GM18498 (cell line): Measurements from ENCODE around the gene TMED9.
"Not testable (repeated sequence)": the region's sequence is repeated elsewhere in the genome, so short reads cannot be mapped to it uniquely, and the experiment has no call there.

ENCODE experiments used
- ATAC-seq: cut with Tn5 transposase; IDR thresholded peaks from one replicate; pipeline ENCODE4 v1.9.1; 2021; ENCODE audit warnings: mild to moderate bottlenecking, moderate library complexity; ENCODE audit not compliant: unreplicated experiment

The TMED9 gene

DNA sequence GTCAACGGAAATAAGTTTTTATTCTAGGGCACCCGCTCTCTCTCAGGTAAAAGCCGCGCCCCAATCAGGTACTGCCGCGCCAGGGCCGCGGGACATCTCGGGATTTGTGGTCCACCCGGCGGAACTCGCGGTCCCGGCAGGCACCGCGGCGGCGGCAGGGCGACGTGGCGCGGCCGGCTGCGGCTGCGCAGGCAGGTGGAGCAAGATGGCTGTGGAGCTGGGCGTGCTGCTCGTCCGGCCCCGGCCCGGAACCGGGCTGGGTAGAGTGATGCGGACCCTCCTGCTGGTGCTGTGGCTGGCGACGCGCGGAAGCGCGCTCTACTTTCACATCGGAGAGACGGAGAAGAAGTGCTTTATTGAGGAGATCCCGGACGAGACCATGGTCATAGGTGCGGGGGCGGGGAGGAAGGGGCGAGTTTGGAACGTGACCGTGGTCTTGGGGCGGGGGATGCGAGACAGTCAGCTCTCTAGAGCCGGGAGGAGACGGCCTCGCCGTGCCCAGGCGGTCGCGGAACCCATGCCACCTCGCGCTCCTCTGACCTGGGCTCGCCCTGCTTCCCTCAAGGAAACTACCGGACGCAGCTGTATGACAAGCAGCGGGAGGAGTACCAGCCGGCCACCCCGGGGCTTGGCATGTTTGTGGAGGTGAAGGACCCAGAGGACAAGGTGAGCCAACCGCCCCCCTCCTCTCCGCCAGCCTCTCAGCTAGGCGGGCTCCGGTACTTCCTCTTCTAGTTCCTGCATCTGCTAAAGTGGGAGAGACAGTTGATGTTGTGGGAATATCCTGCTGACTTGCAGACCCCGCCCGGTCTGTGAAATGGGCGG is at the start of gene TMED9:
Gene TMED9, plus strand, starts transcription at position 194 of the 825 bp plus-strand sequence. Its CDS starts 12 bp downstream, at position 206.
- ATAC-seq: peak; percentile 93

GRCh38 chr5:177542816-177543465 is 49.1 kb upstream of the TMED9 start:
- ATAC-seq: no peak

GRCh38 chr5:177545487-177546257 is 46.3 kb upstream of the TMED9 start:
- no peak for ATAC-seq

DNA sequence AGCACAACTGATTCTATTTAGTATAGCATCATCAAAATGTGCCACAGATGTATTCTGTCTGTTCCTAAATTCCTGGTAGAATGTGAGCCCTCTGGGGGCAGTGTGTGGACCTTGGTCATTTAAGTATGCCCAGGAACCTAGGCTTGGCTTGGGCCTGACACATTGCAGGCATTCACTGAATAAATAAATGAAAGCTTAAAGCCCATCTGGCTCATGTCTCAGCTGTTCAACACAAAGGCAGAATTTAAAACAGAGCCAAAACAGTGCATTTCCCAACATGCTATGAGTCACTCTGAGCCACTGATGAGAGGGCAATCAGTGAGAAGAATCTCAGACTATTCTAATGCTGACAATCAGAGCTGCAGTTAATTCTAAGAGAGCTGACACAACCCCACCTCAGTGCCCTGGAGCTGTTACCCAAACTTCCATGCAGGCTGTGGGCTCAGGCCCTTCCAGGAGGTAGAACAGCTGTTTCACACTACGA is 45.7 kb upstream of the TMED9 start:
- no peak for ATAC-seq

GRCh38 chr5:177547736-177548135 is 44.3 kb upstream of the TMED9 start:
- ATAC-seq: no peak

- no peak for ATAC-seq
Measured at GRCh38 chr5:177548495-177548894, 43.5 kb upstream of the TMED9 start.

- no peak for ATAC-seq
Measured at GRCh38 chr5:177550122-177550521, 41.9 kb upstream of the TMED9 start.

- ATAC-seq: no peak
Measured at GRCh38 chr5:177552839-177553455, 39.1 kb upstream of the TMED9 start.

- ATAC-seq: peak; percentile 50
Measured at GRCh38 chr5:177553671-177554429, 38.2 kb upstream of the TMED9 start.

DNA sequence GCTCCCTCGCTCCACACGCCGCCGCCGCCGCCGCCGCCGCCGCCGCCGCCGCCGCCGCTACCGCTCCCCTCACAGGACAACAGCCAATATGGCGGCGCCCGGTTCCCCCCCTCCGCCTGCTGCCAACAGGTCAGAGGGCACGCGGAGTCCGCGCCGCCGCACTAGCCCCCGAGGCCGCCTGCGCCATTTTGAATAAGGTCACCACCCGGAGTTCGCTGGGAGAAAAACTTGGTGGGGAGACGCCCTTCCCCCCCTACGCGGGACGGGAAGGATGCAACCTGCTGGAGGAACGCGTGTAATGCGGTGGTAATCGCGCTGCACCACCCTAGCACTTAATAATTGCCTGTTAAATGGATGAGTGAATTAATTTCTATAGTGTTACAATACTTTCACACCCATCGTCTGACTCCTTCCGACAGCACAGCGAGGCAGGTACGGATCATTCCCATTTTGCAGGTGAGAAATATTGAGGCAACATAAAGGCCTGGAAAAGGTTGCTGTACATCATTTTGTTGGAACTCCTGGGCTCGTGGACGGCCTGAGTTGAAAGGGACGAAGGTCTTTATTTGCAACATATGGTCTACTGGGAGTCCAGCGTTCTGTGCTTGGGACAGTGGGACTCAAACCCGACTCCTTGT is 37.4 kb upstream of the TMED9 start, which contains the start of gene FAM193B:
Gene FAM193B, minus strand, starts transcription at position 90 of the 638 bp plus-strand sequence. CDS start 105 bp downstream, outside the sequence.
- ATAC-seq: peak; percentile 90

DNA sequence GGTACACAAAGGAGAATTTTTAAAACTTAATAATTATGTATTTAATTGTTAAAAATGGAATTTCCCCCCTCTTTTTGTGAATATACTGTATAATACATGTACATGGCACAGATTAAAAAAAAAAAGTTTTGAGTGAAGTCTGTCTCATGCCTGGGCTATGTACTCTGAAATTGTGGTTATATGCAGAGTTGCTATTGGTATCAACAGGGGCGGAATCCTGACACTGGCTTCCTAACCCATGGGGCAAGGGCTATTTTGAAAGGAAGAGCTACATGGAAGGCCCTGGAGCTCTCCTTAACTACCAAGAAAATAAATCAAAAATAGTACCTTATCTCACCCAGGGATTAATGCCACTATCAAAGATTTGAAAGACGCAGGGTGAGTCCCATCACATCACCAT is 36.8 kb upstream of the TMED9 start:
- ATAC-seq: no peak

DNA sequence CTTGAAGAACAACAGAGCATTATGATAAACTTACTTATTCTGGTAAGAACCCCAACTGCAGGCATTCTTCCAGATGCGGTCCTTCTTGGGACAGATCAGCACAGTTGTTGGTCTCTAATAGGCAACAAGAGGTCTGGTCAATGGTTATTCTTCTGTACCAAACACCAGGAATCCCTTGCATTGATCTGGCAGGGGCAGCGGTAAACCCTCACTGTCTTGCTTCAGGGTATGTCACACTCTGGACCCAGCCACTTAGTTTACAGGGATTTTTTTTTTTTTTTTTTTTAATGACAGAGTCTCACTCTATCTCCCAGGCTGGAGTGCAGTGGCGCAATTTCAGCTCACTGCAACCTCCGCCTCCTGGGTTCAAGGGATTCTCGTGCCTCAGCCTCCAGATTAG is 36.3 kb upstream of the TMED9 start:
- no peak for ATAC-seq

DNA sequence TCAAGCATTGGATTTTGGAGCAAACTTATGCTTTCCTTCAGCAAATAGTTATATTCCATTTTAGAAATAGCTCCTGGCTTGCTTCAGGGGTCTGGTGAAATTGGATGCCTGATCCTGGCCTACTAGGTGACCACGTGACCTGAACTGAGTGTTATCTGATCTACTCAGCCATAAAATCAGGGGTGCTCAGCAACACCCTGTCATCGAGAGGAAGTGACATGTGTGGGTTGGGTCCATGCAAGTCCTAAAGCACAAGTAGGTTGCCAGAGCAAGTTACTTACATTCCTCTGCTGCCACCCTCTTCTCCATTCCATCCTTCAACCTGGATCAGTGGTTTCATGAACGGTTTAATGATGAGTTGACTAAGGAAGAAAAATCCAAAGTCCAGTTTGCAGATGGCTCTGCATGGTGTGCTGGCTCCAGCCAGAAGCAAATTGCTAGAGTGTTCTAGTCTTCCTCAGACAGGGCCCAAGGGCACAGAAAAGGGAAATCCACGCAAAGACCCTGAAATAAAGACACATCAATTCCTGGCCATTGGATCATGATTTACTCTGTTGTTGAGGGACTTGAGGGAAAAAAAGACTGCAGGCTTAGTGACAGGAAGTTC is 34.9 kb upstream of the TMED9 start:
- ATAC-seq: no peak

GRCh38 chr5:177557796-177558195 is 34.2 kb upstream of the TMED9 start:
- no peak for ATAC-seq

DNA sequence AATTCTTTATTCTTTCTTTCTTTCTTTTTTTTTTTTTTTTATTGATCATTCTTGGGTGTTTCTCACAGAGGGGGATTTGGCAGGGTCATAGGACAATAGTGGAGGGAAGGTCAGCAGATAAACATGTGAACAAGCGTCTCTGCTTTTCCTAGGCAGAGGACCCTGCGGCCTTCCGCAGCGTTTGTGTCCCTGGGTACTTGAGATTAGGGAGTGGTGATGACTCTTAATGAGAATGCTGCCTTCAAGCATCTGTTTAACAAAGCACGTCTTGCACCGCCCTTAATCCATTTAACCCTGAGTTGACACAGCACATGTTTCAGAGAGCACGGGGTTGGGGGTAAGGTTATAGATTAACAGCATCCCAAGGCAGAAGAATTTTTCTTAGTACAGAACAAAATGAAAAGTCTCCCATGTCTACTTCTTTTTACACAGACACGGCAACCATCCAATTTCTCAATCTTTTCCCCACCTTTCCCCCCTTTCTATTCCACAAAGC is 32.5 kb upstream of the TMED9 start:
- ATAC-seq: not testable (repeated sequence)

- ATAC-seq: no peak
Measured at GRCh38 chr5:177565046-177565445, 27.0 kb upstream of the TMED9 start.

GRCh38 chr5:177568326-177568725 is 23.7 kb upstream of the TMED9 start:
- ATAC-seq: no peak

GRCh38 chr5:177569894-177570293 is 22.1 kb upstream of the TMED9 start:
- no peak for ATAC-seq

- ATAC-seq: no peak
Measured at GRCh38 chr5:177575488-177575887, 16.5 kb upstream of the TMED9 start.
